CD14-positive monocyte (primary cell): ENCODE results near the gene PANK4. TPM values are rescaled to one million over a fixed set of nuclear protein-coding genes. Genes with fewer than 3 reads are reported as not detected.

Experiments
- DNase-seq, 3 donors: peaks; one replicate each; pipeline ENCODE4 v3.0.0-alpha.2; 2011 to 2022
- H2AFZ ChIP-seq: 2 replicates; pipeline ENCODE4 v1.6.0; 2012; ENCODE audit warnings: mild to moderate bottlenecking, low read depth, low read length, inconsistent platforms; ENCODE audit not compliant: insufficient read depth, poor library complexity, severe bottlenecking
- H3K27ac ChIP-seq, 2 donors: 1 replicate in 1 of 2; 2 replicates in 1 of 2; pipeline ENCODE4 v1.5.1; 2012 to 2013; ENCODE audit warnings: low read length in 2 of 2, control low read depth in 1 of 2, inconsistent platforms in 1 of 2, low read depth in 1 of 2, mild to moderate bottlenecking in 1 of 2
- H3K27me3 ChIP-seq, 2 donors: one replicate each; pipeline versions ENCODE4 v1.6.0 to v1.6.1; 2011 to 2013; ENCODE audit warnings: low read length in 2 of 2; ENCODE audit not compliant: control insufficient read depth in 2 of 2, insufficient read depth in 2 of 2
- H3K36me3 ChIP-seq, 2 donors: replicated peaks in 1 of 2; 1 replicate in 1 of 2; 2 replicates in 1 of 2; pipeline versions ENCODE4 v1.5.1 to v1.6.1; 2012 to 2013; ENCODE audit warnings: low read length in 2 of 2, control low read depth in 1 of 2, inconsistent platforms in 1 of 2, mild to moderate bottlenecking in 1 of 2; ENCODE audit not compliant: insufficient read depth in 2 of 2, control insufficient read depth in 1 of 2
- H3K4me1 ChIP-seq, 2 donors: 1 replicate in 1 of 2; 2 replicates in 1 of 2; pipeline versions ENCODE4 v1.5.1 to v1.6.1; 2012 to 2013; ENCODE audit warnings: low read length in 2 of 2, control low read depth in 1 of 2, inconsistent platforms in 1 of 2, mild to moderate bottlenecking in 1 of 2, moderate library complexity in 1 of 2; ENCODE audit not compliant: insufficient read depth in 2 of 2, control insufficient read depth in 1 of 2
- H3K4me2 ChIP-seq: replicated peaks from 2 replicates; pipeline ENCODE3; 2012; ENCODE audit warnings: low read length, moderate library complexity, mild to moderate bottlenecking; ENCODE audit not compliant: poor library complexity, severe bottlenecking; ENCODE audit errors: extremely low read depth
- H3K4me3 ChIP-seq, 3 experiments: fragments of 200-600 bp in 1 of 3; sonication (generic) in 1 of 3; replicated peaks in 1 of 3; 1 replicate in 2 of 3; 2 replicates in 1 of 3; pipeline ENCODE4 v1.5.1; 2011 to 2013; ENCODE audit warnings: low read length in 3 of 3, mild to moderate bottlenecking in 3 of 3, control low read depth in 2 of 3, low read depth in 2 of 3, inconsistent platforms in 1 of 3, moderate library complexity in 1 of 3
- H3K79me2 ChIP-seq: 2 replicates; pipeline ENCODE4 v1.6.0; 2012; ENCODE audit warnings: mild to moderate bottlenecking, control low read depth, inconsistent platforms, low read length, moderate library complexity; ENCODE audit not compliant: insufficient read depth
- H3K9ac ChIP-seq: 2 replicates; pipeline ENCODE4 v1.6.0; 2017; ENCODE audit warnings: low read length, mild to moderate bottlenecking; ENCODE audit not compliant: insufficient read depth, poor library complexity, severe bottlenecking
- H3K9me3 ChIP-seq, 2 donors: replicated peaks in 1 of 2; 1 replicate in 1 of 2; 2 replicates in 1 of 2; pipeline versions ENCODE4 v1.5.1 to v1.6.1; 2012 to 2013; ENCODE audit warnings: low read length in 2 of 2, control low read depth in 1 of 2; ENCODE audit not compliant: control insufficient read depth in 1 of 2, insufficient read depth in 1 of 2
- H4K20me1 ChIP-seq: 2 replicates; pipeline ENCODE4 v1.6.0; 2012; ENCODE audit warnings: mild to moderate bottlenecking, low read length, control low read depth, moderate library complexity; ENCODE audit not compliant: insufficient read depth
- H3K27ac Mint-ChIP-seq, 7 donors: one replicate each; pipeline ENCODE4 v1.8.0; 2020; ENCODE audit warnings: mild to moderate bottlenecking in 7 of 7, mixed read lengths in 7 of 7, moderate library complexity in 6 of 7, inconsistent platforms in 2 of 7
- H3K27me3 Mint-ChIP-seq, 3 donors: one replicate each; pipeline ENCODE4 v1.8.0; 2021 to 2022; ENCODE audit warnings: low read depth in 3 of 3, mild to moderate bottlenecking in 3 of 3, mixed read lengths in 3 of 3, moderate library complexity in 3 of 3, inconsistent platforms in 1 of 3
- H3K36me3 Mint-ChIP-seq, 2 donors: one replicate each; pipeline ENCODE4 v1.8.0; 2020; ENCODE audit warnings: mixed read lengths in 2 of 2, inconsistent platforms in 1 of 2, mild to moderate bottlenecking in 1 of 2
- H3K4me1 Mint-ChIP-seq: one replicate; pipeline ENCODE4 v1.8.0; 2020; ENCODE audit warnings: mild to moderate bottlenecking, mixed read lengths
- H3K4me3 Mint-ChIP-seq, 2 donors: one replicate each; pipeline ENCODE4 v1.8.0; 2020; ENCODE audit warnings: mild to moderate bottlenecking in 2 of 2, mixed read lengths in 2 of 2, moderate library complexity in 1 of 2
- H3K9me3 Mint-ChIP-seq, 7 donors: one replicate each; pipeline ENCODE4 v1.8.0; 2020 to 2022; ENCODE audit warnings: mixed read lengths in 7 of 7, mild to moderate bottlenecking in 6 of 7, moderate library complexity in 6 of 7, inconsistent platforms in 2 of 7
- CTCF ChIP-seq: fragments of 200-600 bp; IDR thresholded peaks from one replicate; pipeline ENCODE4 v1.8.0; 2022; ENCODE audit warnings: antibody characterized with exemption, mild to moderate bottlenecking
- WGBS: methylation state at CpG from one replicate; pipeline ENCODE4 v1.1.5; 2013; ENCODE audit warnings: missing lambda C conversion rate; ENCODE audit not compliant: insufficient coverage; 5-methylcytosine and 5-hydroxymethylcytosine counted together
- intact Hi-C, 2 donors: fragments of 100-400 bp; cut with micrococcal nuclease; formaldehyde crosslinking; loops; one replicate each; pipeline versions ENCODE4 v1.15.0 to v1.15.1; 2023
- polyA plus RNA-seq, 3 donors: library from polyadenylated mRNA; depleted of rRNA in 1 of 3; unstranded in 2 of 3; stranded (reverse) in 1 of 3; fragments of 300-500 nt in 2 of 3; fragments of >200 nt in 1 of 3; fragmentation: Illumina TruSeq in 2 of 3; gene quantifications; 1 replicate in 2 of 3; 2 replicates in 1 of 3; pipeline ENCODE4 v1.2.3, GENCODE V29; 2012 to 2021

Gene PANK4
- polyA plus RNA-seq, 3 donors, result 11.9 to 30.2 (median 13.7) TPM

DNA sequence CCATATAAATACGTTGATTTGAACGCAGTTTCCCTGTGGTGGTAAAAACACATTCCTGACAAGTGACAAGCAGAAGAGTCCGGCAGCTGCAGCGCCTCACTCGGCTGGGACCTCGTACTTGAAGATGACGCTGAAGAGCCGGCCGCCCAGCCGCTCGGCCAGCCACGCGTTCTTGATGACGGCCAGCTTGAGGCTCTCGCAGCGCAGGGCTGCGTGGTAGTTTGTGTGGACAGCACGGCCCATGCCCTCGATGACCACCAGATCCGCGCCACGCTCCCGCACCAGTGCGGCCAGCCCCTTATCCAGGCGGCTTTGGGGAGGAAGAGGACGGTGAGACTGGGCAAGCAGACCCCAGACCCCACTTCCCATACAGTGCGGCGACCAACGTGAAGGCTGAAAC, 17.6 kb downstream of the PANK4 start:
- Histone ChIP-seq H3K9ac (no peak overlapping the region), H3K27me3 (no peaks in the 10 kb centered on the region), H3K4me1 (no peaks in the 10 kb centered on the region), H3K79me2 (no peaks in the 10 kb centered on the region), H4K20me1 (peaks cover 63% of the 10 kb centered on the region), H3K4me2 (no peak overlapping the region), H3K9me3 (no peaks in the 10 kb centered on the region), H3K4me3 (no peak overlapping the region), H2AFZ (no peak overlapping the region), H3K27ac (no peak overlapping the region), H3K36me3 (peaks cover 66% of the 10 kb centered on the region in 2 donors)
- intact Hi-C loops, result no loop called here
- no peak for DNase-seq
- WGBS, result 97% methylated on average over 16 of the region's 29 CpGs
- Mint-ChIP-seq H3K4me3 (no peak overlapping the region), H3K4me1 (no peaks in the 10 kb centered on the region), H3K27me3 (peaks cover 0 to 2% (median 0%) of the 10 kb centered on the region in 3 donors), H3K27ac (no peak overlapping the region), H3K36me3 (peaks cover 43 to 58% of the 10 kb centered on the region in 2 donors), H3K9me3 (no peaks in the 10 kb centered on the region)
- no peak for TF ChIP-seq CTCF

DNA sequence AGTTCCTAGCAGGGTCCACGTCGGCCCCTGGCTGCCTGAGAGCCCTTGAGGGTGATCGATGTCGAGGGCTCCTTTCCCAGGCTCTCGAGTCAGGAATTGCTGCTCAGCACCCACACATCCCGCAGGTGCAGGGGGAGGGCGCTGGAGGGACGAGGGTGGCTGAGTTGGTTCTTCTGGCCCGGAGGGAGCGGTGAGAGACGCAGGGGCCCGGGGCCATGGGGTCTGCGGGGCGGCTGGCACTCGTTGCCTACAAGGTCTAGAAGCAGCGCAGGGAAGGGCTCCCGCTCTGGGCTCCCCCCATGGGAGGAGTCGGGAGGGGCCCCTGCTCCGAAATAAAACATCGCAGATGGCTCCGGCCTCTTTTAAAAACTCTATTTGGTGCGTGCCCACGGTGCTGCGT, 18.2 kb downstream of the PANK4 start:
- H3K27ac Mint-ChIP-seq, result no peak overlapping the region
- H3K9me3 Mint-ChIP-seq, result no peaks in the 10 kb centered on the region
- Histone ChIP-seq H3K79me2 (no peaks in the 10 kb centered on the region), H3K9ac (no peak overlapping the region), H3K4me1 (no peaks in the 10 kb centered on the region), H3K27ac (no peak overlapping the region), H4K20me1 (peaks cover 57% of the 10 kb centered on the region), H3K9me3 (no peaks in the 10 kb centered on the region), H2AFZ (no peak overlapping the region), H3K36me3 (peaks cover 60% of the 10 kb centered on the region in 2 donors), H3K27me3 (no peaks in the 10 kb centered on the region), H3K4me3 (no peak overlapping the region), H3K4me2 (no peak overlapping the region)
- 89% methylated on average over 15 of the region's 24 CpGs for WGBS
- H3K4me3 Mint-ChIP-seq, result no peak overlapping the region
- no peaks in the 10 kb centered on the region for H3K4me1 Mint-ChIP-seq
- intact Hi-C loops, result no loop called here
- no peak for TF ChIP-seq CTCF
- H3K27me3 Mint-ChIP-seq, result peaks cover 0 to 4% (median 0%) of the 10 kb centered on the region in 3 donors
- H3K36me3 Mint-ChIP-seq, result peaks cover 38 to 52% of the 10 kb centered on the region in 2 donors
- no peak for DNase-seq
